GM18526 (cell line): ENCODE results near the gene MYL6B.

ENCODE experiments used
- POLR2A ChIP-seq: IDR thresholded peaks from 3 replicates; pipeline ENCODE4 v1.6.1; 2011; ENCODE audit not compliant: insufficient read length; ENCODE audit errors: extremely low read depth

MYL6B gene

GRCh38 chr12:56141946-56142784 lies 10.2 kb upstream of the MYL6B start:
- no peak for TF ChIP-seq POLR2A

DNA sequence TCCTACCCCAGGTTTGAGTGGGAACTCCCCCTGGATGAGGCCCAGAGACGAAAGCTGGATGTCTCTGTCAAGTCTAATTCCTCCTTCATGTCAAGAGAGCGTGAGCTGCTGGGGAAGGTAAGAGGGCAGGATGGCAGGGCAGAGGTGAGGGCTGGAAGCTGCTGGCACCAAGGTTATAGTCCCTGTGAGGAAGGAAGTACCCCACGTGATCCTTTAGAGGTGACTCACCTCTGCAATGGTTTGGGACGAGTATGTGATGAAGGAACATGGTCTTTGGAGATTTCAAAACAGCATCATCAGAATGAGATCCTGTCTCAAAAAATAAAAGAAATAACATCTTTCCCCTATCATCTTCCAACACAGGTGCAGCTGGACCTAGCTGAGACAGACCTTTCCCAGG lies 9.2 kb upstream of the MYL6B start:
- TF ChIP-seq POLR2A, result no peak

- TF ChIP-seq POLR2A, result no peak
Measured at GRCh38 chr12:56143870-56144269, 8.5 kb upstream of the MYL6B start.

DNA sequence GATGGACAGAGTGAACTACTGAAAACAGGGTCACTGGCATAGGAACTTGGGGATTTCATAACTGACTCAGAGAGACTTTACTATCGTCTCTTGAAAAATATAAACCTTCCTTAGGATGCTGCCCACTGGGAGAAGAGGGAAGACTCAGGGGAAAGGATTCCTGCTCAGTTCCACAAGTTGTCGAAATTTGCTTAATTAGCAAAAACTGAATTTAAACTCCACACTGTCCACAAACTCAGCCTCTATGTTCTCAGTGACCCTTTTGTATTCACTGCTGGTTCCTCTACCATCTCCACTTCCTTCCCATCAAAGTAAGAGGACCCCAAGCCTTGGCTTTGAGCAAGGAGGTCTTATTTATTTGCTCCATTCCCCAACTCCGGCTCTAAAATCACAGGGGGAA lies 7.2 kb upstream of the MYL6B start:
- TF ChIP-seq POLR2A, result no peak

GRCh38 chr12:56146492-56147460 lies 5.6 kb upstream of the MYL6B start:
- no peak for TF ChIP-seq POLR2A

DNA sequence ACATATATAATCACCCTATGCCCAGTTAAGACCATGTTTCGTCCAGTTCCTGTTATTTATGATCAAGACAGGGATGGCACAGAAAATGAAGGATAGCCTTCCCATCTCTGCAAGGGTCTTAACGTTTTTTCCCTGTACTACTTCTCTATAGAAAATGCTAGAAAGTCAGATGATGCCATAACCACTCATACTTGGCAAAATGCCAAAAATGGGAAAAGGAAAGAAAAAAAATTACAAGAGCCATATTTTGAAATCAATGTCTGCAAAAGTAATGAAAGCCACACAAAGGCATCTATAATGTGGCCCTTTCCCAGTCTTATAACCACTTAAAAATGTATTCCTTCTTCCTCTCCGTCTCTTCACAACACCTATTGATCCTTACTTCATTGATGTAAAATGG lies 1.8 kb upstream of the MYL6B start:
- no peak for TF ChIP-seq POLR2A

- TF ChIP-seq POLR2A, result no peak
Measured at GRCh38 chr12:56151672-56152131, 685 bp upstream of the MYL6B start.

DNA sequence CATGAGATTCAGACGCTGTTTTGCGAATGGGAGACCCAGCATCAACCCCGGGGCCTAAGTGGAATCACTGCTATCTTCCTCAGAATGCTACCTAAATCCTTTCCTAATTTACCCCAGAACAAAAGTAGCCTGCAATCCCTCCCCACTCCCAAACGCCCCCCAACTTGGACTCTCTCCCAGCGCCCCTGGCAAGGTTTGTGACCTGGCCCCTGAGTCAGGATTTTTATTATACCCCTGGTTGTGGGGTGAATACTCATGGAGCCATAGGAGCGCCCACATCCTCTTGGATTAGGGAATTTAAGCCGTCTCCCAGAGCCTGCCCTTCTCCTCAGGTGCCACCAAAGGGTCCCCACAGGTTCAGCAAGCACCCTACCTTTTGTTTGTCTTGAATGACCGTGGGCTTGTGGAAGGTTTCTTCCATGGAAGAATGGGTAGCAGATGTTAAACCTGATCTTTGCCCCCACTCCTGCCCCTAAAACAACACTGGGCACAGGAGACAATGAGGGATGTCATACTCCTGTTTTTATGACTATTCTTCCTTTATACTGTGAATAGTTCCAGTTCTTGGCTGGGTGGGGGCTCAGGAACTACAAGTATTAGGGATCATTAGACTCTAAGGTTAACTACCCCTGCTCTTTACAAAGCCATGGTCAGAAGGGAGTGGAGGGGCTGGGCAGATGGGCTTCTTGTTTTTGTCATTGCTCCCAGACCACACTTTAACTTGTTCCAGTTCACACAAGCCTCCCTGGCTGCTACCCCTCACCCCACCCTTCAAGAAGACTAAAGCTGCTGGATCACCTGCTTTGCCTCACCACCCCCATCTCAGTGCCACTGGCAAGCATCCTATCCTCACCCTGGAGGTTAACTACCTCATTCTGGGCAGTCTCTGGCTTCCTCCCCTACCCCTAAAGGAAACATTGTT lies 630 bp downstream of the MYL6B start:
- no peak for TF ChIP-seq POLR2A

DNA sequence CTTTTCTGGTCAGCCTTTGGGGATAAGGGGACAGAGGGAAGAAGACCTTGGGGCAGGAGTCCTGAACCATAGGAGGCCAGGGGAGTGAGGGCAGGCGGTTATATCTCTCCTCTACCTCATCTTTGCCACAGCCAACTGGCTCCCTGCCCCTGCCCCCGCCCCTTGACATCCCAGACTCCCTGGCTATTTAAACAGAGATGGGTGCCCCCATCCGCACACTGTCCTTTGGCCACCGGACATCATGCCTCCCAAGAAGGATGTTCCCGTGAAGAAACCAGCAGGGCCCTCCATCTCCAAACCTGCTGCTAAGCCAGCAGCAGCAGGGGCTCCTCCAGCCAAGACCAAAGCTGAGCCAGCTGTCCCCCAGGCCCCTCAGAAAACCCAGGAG lies 1.3 kb downstream of the MYL6B start:
- no peak for TF ChIP-seq POLR2A

DNA sequence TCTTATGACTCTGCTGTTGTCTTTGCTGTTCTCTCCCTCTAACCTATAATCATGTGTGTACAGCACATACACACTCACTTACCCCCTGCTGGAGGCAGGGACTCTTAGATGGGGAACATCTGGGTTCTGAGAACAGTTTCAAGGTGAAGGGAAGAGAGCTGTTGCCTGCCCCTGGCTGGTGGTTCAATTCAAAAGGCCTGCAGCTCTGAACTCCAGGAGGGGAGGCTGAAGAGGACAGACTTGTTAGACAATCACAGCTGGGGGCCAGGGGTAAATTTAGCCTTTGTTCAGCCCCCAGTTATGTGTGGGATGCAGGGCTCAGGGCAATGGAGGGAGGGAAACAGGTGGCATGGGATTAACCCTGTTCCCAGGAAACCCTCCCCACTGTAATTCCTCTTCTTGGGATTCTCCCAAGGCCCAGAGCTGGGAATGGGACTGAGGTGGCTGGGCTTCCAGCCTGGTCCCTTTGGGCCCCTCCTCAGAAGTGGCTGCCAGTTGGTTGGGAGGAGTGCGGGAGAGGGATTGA lies 1.9 kb downstream of the MYL6B start:
- no peak for TF ChIP-seq POLR2A

GRCh38 chr12:56154818-56155217 lies 2.4 kb downstream of the MYL6B start:
- no peak for TF ChIP-seq POLR2A

- no peak for TF ChIP-seq POLR2A
Measured at GRCh38 chr12:56155256-56155845, 3.0 kb downstream of the MYL6B start.

DNA sequence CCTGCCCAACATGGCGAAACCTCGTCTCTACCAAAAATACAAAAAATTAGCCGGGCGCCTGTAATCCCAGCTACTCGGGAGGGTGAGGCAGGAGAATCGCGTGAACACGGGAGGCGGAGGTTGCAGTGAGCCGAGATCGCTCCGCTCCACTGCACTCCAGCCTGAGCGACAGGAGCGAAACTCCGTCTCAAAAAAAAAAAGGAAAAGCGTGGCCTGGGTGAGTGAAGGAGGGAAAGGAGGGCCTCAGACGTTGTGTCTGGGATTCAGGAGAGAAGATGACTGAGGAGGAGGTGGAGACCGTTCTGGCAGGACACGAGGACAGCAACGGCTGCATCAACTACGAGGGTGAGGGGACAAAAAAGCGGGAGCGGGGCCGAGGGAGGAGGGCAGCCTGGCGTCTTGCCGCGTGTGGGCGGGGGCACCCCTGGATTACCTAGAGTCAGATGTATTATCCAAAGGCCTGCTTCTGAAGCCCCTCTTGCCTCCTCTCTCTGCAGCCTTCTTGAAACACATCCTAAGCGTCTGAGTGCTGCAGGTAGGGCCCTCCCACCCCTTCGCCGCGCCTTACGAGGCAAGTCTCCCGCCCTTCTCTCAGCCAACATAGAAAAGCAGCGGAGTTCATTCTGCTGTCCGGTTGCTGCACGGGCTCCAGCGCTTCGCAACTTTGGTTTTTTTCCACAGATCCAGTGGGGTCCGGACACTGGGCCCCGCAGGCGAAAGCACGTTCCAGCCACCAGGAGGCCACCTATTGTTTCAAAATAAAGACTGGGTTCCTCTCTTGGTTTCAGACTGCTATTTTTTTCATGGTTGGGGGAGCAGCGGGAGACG lies 5.0 kb downstream of the MYL6B start:
- no peak for TF ChIP-seq POLR2A
